GM19035 (cell line): ENCODE results near the gene EGR2.
"Not testable (repeated sequence)": the region's sequence is repeated elsewhere in the genome, so short reads cannot be mapped to it uniquely, and the experiment has no call there.

Experiments
- ATAC-seq: cut with Tn5 transposase; IDR thresholded peaks from one replicate; pipeline ENCODE4 v1.9.1; 2021; ENCODE audit not compliant: unreplicated experiment

The EGR2 gene

DNA sequence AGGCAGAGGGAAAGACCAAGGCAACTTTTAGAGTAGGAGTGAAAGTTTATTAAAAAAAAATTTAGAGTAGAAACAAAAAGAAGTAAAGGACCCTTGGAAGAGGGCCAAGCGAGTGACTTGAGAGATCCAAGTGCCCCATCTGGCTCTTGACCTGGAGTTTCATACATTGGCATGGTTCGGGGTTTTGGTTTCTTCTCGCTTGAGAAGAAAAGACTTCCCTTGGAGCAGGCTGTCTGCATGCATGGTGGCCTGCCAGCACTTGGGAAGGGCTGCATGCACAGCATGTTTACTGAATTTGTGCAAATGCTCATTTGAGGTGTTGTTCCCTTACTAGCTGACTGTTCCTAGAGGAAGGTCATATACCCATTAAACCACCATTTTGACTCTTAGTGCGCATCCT is 20.4 kb downstream of the EGR2 start:
- no peak for ATAC-seq

DNA sequence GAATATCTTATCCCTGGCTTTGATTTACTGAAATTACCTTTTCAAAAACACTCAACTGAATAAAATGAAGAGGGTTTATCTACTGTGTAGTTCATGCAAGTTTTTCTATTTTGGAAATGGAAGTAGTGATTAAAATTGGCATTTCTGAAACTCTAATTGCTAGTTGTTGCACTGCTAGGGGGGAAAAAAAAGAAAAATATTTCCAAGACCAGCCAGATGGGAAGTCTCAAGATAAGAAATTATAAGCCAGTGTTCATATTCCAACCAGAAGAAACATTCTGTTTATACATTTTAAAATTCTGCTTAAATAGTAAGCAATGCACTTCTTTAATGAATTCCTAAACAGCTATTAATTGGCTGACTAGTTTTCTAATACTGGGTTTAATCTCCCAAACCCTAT is 21.1 kb downstream of the EGR2 start:
- no peak for ATAC-seq

DNA sequence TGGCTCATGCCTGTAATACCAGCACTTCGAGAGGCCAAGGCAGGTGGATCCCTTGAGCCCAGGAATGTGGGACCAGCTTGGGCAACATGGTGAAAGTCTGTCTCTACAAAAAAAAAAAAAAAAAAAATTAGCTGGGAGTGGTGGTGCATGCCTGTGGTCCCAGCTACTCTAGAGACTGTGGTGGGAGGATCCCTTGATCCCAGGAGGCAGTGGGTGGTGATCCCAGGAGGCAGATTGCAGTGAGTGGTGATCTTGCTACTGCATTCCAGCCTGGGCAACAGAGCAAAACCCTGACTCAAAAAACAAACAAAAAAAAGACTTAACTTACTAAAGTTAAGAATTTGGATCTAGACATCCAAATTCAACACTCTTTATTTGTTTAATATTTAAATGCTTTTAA is 21.9 kb downstream of the EGR2 start:
- no peak for ATAC-seq

- no peak for ATAC-seq
These were observed 23.9 kb downstream of the EGR2 start for GRCh38 chr10:62792261-62792660.

DNA sequence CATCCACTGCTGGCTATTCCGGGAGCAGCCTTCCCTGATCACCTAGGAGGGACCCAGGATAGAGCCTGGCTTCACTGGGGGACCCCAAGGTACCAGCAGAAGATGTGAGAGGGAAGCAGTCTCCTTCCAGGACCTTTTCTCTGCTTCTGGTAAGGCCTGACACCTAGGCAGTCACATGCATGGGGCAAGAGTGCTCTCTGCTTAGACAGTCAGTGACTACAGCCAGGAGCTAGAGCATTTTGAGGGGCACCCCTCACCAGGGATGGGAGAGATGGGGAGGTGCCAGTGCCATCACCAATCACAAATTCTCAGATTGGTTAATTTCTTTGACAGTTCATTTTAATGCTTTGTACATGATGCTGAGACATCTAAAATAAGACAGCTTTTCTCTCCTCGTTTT is 25.6 kb downstream of the EGR2 start:
- ATAC-seq, result no peak

DNA sequence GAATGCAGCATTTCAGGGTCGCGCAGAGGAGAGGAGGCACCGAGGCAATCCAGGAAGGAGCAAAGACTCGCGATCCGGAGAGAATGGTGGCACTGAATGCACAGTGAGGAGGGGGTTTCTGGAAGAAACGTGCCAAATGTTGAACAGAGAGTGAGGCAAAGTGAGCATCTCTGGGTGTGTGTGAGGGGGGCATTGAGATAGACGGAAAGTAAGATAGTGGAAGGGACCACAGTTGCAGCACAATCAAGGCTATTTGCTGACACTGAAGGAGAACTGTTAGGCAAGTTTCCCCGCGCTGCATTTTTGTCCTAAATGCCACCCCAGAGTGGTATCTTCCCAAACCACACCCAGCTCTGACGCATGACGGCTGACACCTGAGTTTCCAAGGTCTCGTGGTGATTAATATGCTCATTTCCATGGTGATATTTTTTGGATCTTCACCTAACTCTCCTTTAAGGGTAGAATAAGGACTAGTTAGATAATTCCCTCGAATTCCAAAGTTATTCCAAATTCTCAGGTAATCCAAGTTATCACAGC is 26.1 kb downstream of the EGR2 start:
- no peak for ATAC-seq

DNA sequence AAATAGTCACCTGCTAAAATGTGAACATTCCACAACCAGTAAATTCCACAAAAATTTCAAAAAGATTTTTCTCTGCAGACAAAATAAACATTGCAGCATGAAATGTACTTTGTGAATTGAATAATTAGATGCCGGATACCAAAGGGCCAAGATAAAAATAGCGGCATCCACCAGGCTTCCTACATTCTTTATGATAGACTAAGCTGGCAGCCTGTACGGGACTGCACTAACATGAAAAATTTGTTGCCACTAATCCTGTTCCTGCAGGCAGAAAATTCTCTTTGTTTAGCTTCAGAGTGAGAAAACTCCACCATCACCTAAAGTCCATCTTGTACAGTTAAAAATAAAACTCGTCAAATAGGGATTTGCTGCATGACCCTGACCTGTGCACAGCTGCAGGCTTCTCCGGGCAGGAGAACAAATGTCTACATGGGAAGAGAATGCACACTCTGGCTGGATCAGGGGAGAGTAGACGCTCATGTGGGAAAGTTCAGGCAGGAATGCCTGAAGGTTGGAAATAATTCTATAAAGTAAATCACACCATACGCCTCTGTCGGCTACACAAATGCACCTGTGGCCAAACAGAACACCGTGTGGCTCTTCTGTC is 27.2 kb downstream of the EGR2 start:
- ATAC-seq, result no peak

DNA sequence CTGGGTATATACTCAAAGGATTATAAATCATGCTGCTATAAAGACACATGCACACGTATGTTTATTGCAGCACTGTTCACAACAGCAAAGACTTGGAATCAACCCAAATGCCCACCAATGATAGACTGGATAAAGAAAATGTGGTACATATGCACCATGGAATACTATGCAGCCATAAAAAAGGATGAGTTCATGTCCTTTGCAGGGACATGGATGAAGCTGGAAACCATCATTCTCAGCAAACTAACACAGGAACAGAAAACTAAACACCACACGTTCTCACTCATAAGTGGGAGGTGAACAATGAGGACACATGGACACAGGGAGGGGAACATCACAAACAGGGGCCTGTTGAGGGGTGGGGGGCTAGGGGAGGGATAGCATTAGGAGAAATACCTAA is 27.9 kb downstream of the EGR2 start:
- ATAC-seq, result not testable (repeated sequence)

DNA sequence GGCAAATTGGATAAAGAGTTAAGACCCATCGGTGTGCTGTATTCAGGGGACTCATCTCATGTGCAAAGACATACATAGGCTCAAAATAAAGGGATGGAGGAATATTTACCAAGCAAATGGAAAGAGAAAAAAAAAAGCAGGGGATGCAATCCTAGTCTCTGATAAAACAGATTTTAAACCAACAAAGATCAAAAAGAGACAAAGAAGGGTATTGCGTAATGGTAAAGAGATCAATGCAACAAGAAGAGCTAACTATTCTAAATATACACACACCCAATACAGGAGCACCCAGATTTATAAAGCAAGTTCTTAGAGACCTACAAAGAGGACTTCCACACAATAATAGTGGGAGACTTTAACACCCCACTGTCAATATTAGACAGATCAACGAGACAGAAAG is 31.6 kb downstream of the EGR2 start:
- not testable (repeated sequence) for ATAC-seq

- ATAC-seq, result peak; percentile 95
These were observed 36.5 kb downstream of the EGR2 start for GRCh38 chr10:62779487-62780248.

GRCh38 chr10:62778125-62778524 is 38.0 kb downstream of the EGR2 start:
- no peak for ATAC-seq

GRCh38 chr10:62772186-62772974 is 43.8 kb downstream of the EGR2 start:
- ATAC-seq, result no peak

- ATAC-seq, result no peak
These were observed 46.5 kb downstream of the EGR2 start for GRCh38 chr10:62769574-62770242.

- no peak for ATAC-seq
These were observed 49.8 kb downstream of the EGR2 start for GRCh38 chr10:62766386-62766785.

DNA sequence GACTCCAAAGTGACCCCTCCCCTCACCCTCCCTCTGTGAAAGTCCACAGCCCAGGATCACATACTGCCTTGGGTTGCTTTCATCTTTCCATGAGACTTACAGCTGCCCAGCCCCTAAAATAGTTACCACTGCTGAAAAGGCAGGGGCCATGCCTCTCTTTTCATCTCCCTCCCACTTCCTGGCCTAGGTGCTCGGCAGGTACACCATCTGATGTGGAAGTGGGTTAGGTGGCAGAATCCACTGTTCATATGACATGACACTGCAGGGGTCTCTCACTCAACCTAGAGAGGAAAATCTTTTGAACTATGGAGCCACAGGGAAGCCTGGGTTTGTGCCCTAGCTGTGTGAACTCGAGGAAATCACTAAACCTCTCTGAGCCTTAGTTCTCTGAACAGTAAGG is 50.4 kb downstream of the EGR2 start:
- ATAC-seq, result no peak

DNA sequence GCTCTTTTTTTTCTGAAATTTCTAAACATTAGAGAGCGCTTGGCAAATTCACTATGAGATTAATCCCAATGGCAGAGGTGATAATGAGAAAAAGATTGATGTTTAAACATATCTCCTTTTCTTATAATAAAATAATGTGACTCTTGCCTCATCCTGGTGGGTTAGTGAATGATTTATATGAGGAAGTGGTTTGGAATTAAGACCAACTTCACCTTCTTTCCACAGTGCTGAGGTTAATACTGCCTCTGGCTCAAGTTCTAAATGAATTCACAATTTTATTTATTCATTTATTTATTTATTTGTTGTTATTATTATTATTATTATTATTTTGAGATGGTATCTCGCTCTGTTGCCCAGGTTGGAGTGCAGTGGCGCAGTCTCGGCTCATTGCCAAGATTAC is 52.2 kb downstream of the EGR2 start:
- no peak for ATAC-seq

- no peak for ATAC-seq
These were observed 53.0 kb downstream of the EGR2 start for GRCh38 chr10:62763155-62763554.
